Measurements from ENCODE around the gene CTSG.

DNA sequence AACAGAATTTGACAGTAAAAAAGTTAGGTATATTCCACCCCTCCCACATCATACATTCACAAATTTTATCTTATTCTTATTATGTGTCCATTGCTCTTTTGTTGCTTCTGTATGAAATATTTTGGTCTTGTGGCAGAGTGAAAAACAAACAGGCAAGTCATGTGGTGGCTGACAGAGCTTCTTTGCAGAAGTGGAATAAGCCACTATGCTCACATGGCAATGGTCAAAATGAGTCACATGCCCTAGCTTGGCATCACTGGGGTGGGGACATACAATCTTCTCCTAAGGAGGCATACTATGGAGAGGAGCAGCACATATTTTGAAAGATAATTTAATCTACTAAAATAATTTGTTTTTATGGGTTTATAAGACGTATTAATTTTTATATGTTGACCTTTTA lies 40.3 kb downstream of the CTSG start:
- TF ChIP-seq, protein P1, sequence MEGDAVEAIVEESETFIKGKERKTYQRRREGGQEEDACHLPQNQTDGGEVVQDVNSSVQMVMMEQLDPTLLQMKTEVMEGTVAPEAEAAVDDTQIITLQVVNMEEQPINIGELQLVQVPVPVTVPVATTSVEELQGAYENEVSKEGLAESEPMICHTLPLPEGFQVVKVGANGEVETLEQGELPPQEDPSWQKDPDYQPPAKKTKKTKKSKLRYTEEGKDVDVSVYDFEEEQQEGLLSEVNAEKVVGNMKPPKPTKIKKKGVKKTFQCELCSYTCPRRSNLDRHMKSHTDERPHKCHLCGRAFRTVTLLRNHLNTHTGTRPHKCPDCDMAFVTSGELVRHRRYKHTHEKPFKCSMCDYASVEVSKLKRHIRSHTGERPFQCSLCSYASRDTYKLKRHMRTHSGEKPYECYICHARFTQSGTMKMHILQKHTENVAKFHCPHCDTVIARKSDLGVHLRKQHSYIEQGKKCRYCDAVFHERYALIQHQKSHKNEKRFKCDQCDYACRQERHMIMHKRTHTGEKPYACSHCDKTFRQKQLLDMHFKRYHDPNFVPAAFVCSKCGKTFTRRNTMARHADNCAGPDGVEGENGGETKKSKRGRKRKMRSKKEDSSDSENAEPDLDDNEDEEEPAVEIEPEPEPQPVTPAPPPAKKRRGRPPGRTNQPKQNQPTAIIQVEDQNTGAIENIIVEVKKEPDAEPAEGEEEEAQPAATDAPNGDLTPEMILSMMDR (conservative IDR thresholded peaks at IDR 0.05; ENCODE audit: low read depth, low read length): no peak
- TF ChIP-seq BHLHE40 (IDR thresholded peaks at IDR 0.05; ENCODE audit: low read depth, low read length) (no peak), RAD21 (IDR thresholded peaks at IDR 0.05; ENCODE audit: low read length) (no peak), NFE2L2 (IDR thresholded peaks at IDR 0.05; ENCODE audit: low read depth, low read length) (no peak), MAFK (IDR thresholded peaks at IDR 0.05; ENCODE audit: low read depth, low read length) (no peak), POLR2A (IDR thresholded peaks at IDR 0.05; ENCODE audit: low read depth, low read length) (no peak), RFX5 (IDR thresholded peaks at IDR 0.05; ENCODE audit: low read depth, low read length) (no peak), CEBPB (IDR thresholded peaks at IDR 0.05; ENCODE audit: low read depth, low read length) (no peak)

All from IMR-90 (cell line).